Loucy (cell line): ENCODE results near the gene CAPN10.
"Not testable (repeated sequence)": the region's sequence is repeated elsewhere in the genome, so short reads cannot be mapped to it uniquely, and the experiment has no call there.

Source experiments
- H2AFZ ChIP-seq: fragments of 200-600 bp; sonication (generic); 2 replicates; pipeline ENCODE4 v1.6.0; 2016; ENCODE audit warnings: antibody characterized with exemption, mild to moderate bottlenecking, low read length, moderate library complexity
- H3F3A ChIP-seq: fragments of 200-600 bp; 2 replicates; pipeline ENCODE4 v1.6.0; 2016; ENCODE audit warnings: antibody characterized with exemption, low read depth, mild to moderate bottlenecking
- H3K27me3 ChIP-seq: fragments of 200-600 bp; sonication (generic); 2 replicates; pipeline ENCODE4 v1.6.1; 2014; ENCODE audit warnings: low read length, mild to moderate bottlenecking; ENCODE audit not compliant: insufficient read depth, poor library complexity, severe bottlenecking
- H3K36me3 ChIP-seq: fragments of 200-600 bp; sonication (generic); 2 replicates; pipeline ENCODE4 v1.6.1; 2016; ENCODE audit warnings: low read length; ENCODE audit not compliant: insufficient read depth
- H3K4me1 ChIP-seq: fragments of 200-600 bp; sonication (generic); 2 replicates; pipeline ENCODE4 v1.5.1; 2014; ENCODE audit warnings: low read length, mild to moderate bottlenecking; ENCODE audit not compliant: insufficient read depth, poor library complexity, severe bottlenecking
- H3K4me2 ChIP-seq: fragments of 200-600 bp; sonication (generic); 2 replicates; pipeline ENCODE4 v1.6.0; 2014; ENCODE audit warnings: antibody characterized with exemption, low read length, low read depth, mild to moderate bottlenecking; ENCODE audit not compliant: poor library complexity, severe bottlenecking
- H3K4me3 ChIP-seq: fragments of 200-600 bp; sonication (generic); 2 replicates; pipeline ENCODE4 v1.5.1; 2014; ENCODE audit warnings: low read length, mild to moderate bottlenecking, mixed read lengths; ENCODE audit not compliant: poor library complexity, severe bottlenecking
- H3K79me2 ChIP-seq: fragments of 200-600 bp; sonication (generic); 2 replicates; pipeline ENCODE4 v1.6.1; 2014; ENCODE audit warnings: low read length; ENCODE audit not compliant: insufficient read depth
- H3K9ac ChIP-seq: fragments of 200-600 bp; sonication (generic); 2 replicates; pipeline ENCODE4 v1.6.0; 2014; ENCODE audit warnings: mild to moderate bottlenecking, low read depth, low read length, moderate library complexity; ENCODE audit not compliant: poor library complexity, severe bottlenecking
- H3K9me2 ChIP-seq: fragments of 200-600 bp; sonication (generic); replicated peaks from 2 replicates; pipeline ENCODE4 v1.6.1; 2016; ENCODE audit warnings: low read depth, low read length, mixed read lengths
- H3K9me3 ChIP-seq: fragments of 200-600 bp; sonication (generic); 2 replicates; pipeline ENCODE4 v1.6.1; 2014; ENCODE audit warnings: mild to moderate bottlenecking, antibody characterized with exemption, low read length, low read depth; ENCODE audit not compliant: insufficient read depth
- H4K20me1 ChIP-seq: fragments of 200-600 bp; sonication (generic); 2 replicates; pipeline ENCODE4 v1.6.0; 2014; ENCODE audit warnings: antibody characterized with exemption, low read length, mild to moderate bottlenecking; ENCODE audit not compliant: insufficient read depth, poor library complexity, severe bottlenecking
- EZH2phosphoT487 ChIP-seq: fragments of 200-600 bp; IDR thresholded peaks from 2 replicates; pipeline ENCODE4 v1.6.1; 2018; ENCODE audit warnings: antibody characterized with exemption, mild to moderate bottlenecking, moderate library complexity, borderline replicate concordance
- TF ChIP-seq, protein P1 (sequence below): fragments of 200-600 bp; sonication (generic); conservative IDR thresholded peaks from 2 replicates; pipeline ENCODE4 v1.5.1; 2014; ENCODE audit warnings: mild to moderate bottlenecking, antibody characterized with exemption, low read length

The CAPN10 gene

GRCh38 chr2:240586198-240586918 lies at the start of gene CAPN10:
CAPN10 (plus strand) TSS chr2:240586734; CDS start chr2:240586912, 178 bp downstream.
- no peaks in the 10 kb centered on the region for H3K9me2 ChIP-seq
- H3K9me3 ChIP-seq: no peaks in the 10 kb centered on the region
- peak within 1 kb of the TSS; percentile 86 for H3K9ac ChIP-seq
- TF ChIP-seq EZH2phosphoT487: no peak
- TF ChIP-seq, protein P1, sequence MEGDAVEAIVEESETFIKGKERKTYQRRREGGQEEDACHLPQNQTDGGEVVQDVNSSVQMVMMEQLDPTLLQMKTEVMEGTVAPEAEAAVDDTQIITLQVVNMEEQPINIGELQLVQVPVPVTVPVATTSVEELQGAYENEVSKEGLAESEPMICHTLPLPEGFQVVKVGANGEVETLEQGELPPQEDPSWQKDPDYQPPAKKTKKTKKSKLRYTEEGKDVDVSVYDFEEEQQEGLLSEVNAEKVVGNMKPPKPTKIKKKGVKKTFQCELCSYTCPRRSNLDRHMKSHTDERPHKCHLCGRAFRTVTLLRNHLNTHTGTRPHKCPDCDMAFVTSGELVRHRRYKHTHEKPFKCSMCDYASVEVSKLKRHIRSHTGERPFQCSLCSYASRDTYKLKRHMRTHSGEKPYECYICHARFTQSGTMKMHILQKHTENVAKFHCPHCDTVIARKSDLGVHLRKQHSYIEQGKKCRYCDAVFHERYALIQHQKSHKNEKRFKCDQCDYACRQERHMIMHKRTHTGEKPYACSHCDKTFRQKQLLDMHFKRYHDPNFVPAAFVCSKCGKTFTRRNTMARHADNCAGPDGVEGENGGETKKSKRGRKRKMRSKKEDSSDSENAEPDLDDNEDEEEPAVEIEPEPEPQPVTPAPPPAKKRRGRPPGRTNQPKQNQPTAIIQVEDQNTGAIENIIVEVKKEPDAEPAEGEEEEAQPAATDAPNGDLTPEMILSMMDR: no peak
- peaks cover 46% of the 10 kb centered on the region for H3K4me1 ChIP-seq
- peak within 1 kb of the TSS; percentile 99 for H3K4me3 ChIP-seq
- H4K20me1 ChIP-seq: peaks cover 45% of the 10 kb centered on the region
- H3K36me3 ChIP-seq: peaks cover 3% of the 10 kb centered on the region; the same call in 1 of the 2 replicates
- no peaks in the 10 kb centered on the region for H3K27me3 ChIP-seq
- peaks cover 77% of the 10 kb centered on the region for H3K79me2 ChIP-seq
- peak within 1 kb of the TSS; percentile 98 for H3K4me2 ChIP-seq
- H2AFZ ChIP-seq: peak within 1 kb of the TSS; percentile 97
- H3F3A ChIP-seq: no peaks in the 10 kb centered on the region

DNA sequence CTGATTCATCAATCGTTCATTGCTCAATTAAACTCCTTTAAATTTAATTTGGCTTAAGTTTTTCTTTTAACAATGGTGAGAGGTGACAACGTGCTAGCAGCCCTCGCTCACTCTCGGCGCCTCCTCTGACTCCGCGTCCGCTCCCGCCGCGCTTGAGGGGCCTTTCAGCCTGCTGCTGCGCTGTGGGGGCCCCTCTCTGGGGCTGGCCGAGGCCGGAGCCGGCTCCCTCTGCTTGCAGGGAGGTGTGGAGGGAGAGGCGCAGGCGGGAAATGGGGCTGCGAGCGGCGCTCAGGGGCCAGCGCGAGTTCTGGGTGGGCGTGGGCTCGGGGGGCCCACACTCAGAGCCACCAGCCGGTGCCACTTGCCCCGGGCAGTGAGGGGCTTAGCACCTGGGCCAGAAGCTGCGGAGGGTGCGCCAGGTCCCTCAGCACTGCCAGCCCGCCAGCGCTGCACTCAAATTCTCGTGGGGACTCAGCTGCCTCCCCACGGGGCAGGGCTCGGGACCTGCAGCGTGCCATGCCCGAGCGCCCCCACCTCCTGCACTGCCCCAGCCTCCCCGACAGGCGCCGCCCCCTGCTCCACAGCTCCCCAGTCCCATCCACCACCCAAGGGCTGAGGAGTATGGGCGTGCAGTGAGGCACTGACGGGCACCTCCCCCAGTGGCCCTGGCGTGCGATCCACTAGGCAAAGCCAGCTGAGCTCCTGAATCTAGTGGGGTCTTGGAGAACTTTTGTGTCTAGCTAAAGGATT lies 48.3 kb upstream of the CAPN10 start:
- no peaks in the 10 kb centered on the region for H3F3A ChIP-seq
- no peaks in the 10 kb centered on the region for H3K4me1 ChIP-seq
- H3K9me3 ChIP-seq: no peaks in the 10 kb centered on the region
- no peaks in the 10 kb centered on the region for H3K79me2 ChIP-seq
- no peak overlapping the region for H3K4me3 ChIP-seq
- no peak for TF ChIP-seq EZH2phosphoT487
- TF ChIP-seq, protein P1: no peak
- no peak overlapping the region for H2AFZ ChIP-seq
- no peaks in the 10 kb centered on the region for H3K27me3 ChIP-seq
- no peaks in the 10 kb centered on the region for H3K9me2 ChIP-seq
- H3K9ac ChIP-seq: no peak overlapping the region
- no peak overlapping the region for H3K4me2 ChIP-seq
- no peaks in the 10 kb centered on the region for H4K20me1 ChIP-seq
- H3K36me3 ChIP-seq: peaks cover 37% of the 10 kb centered on the region

GRCh38 chr2:240539101-240539500 lies 47.4 kb upstream of the CAPN10 start:
- H3K9me2 ChIP-seq, H2AFZ ChIP-seq, H3K79me2 ChIP-seq, H4K20me1 ChIP-seq, H3K27me3 ChIP-seq, H3K4me2 ChIP-seq, H3K9ac ChIP-seq, H3K4me1 ChIP-seq, H3F3A ChIP-seq, H3K4me3 ChIP-seq, H3K9me3 ChIP-seq: not testable (repeated sequence)
- peaks cover 30% of the 10 kb centered on the region; the same call in 1 of the 2 replicates for H3K36me3 ChIP-seq
